ENCODE data around the gene AGXT2.

Gene AGXT2

DNA sequence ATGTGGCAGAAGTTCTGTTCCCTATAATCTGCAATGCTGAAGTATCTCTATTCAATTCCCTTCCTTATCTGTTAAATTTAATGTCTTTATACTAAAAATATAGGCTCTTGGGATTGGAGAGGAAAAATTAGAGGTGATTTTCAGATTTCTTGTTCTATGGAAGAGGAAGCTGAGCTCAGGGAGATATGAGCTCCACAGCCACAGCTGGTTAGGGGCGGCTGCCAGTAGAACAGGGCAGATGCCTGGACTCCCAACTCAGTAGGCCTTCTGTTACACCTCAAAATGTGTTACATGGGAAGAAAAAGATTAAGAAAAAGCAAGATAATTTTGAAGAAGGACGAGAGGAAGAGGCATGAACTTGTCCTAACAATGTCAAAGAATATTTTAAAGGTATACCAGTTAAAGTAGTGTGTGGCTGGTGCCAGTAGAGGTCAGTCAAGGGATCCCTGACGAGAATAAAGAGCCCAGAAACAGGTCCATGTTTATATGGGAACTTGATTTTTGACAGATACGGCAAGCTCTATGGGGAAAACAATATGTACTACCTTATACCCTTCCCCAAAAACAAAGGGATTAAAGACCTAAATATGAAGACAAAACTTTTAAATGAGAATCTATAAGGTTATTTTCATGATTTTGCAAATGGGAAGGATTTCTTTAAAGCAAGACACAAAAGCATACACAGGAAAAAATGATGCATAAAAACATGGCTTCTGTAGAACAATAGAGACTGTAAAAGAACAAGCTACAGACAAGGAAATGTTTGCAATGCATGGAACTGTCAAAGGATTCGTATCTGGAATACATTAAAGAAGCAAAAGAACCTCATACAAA, 89.7 kb downstream of the AGXT2 start:
- Histone ChIP-seq H3K27me3 (ENCODE audit: control insufficient read depth in 1 of 2, insufficient read depth in 2 of 2, low read length in 2 of 2) (no peaks in the 10 kb centered on the region), H3K9ac (ENCODE audit: low read length) (no peak overlapping the region), H3K27ac (ENCODE audit: low read depth, low read length) (no peak overlapping the region), H3K9me3 (ENCODE audit: low read length) (no peaks in the 10 kb centered on the region), H3K36me3 (ENCODE audit: insufficient read depth, low read length) (peaks cover 7% of the 10 kb centered on the region), H3K4me1 (ENCODE audit: insufficient read depth, low read length) (no peaks in the 10 kb centered on the region), H3K4me3 (ENCODE audit: low read depth in 1 of 2, low read length in 2 of 2) (no peak overlapping the region)

DNA sequence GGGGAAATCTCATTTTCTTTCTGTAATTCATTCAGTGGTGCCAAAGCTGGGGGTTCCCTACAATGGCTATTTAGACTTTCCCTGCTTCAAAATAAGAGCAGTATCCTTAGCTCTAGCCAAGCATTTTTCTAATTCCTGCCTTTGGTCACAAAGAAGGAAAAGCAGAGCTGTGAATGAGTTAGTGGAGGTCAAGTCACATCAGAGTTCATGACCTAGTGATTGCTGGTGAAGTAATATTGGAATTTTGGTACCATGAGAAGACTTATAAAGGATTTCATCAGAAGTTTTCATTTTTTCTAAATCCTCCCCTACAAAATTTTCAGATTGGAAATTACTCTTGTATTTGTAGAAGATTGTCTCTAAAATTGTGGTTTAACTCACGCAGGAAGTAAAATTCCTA, 90.4 kb downstream of the AGXT2 start:
- H3K36me3 ChIP-seq (ENCODE audit: insufficient read depth, low read length) = peaks cover 7% of the 10 kb centered on the region
- H3K4me3 ChIP-seq (ENCODE audit: low read depth in 1 of 2, low read length in 2 of 2) = no peak overlapping the region
- no peaks in the 10 kb centered on the region for H3K9me3 ChIP-seq (ENCODE audit: low read length)
- no peaks in the 10 kb centered on the region for H3K4me1 ChIP-seq (ENCODE audit: insufficient read depth, low read length)
- H3K9ac ChIP-seq (ENCODE audit: low read length) = no peak overlapping the region
- no peak overlapping the region for H3K27ac ChIP-seq (ENCODE audit: low read depth, low read length)
- no peaks in the 10 kb centered on the region for H3K27me3 ChIP-seq (ENCODE audit: control insufficient read depth in 1 of 2, insufficient read depth in 2 of 2, low read length in 2 of 2)
